Measurements from ENCODE around the gene GALNT12.

GALNT12 gene

DNA sequence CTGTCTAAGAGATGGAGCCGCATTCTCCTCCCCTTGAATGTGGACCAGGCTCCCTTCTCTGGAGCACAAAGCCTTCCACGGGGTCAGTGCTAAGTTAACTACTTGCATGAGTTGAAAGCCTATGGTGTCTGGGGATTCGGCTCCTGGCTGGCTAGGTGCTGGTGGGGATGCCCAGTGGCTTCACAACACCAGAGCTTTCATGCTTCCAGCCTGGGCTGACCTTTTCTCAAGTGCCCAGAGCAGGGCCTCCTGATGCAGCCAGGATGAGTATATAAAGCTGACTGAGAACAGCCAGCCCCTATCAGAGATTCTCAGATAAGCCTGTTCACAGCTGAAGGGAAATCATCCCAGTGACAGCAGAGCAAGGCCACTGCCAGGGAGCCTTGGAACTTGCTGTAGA lies 11.8 kb downstream of the GALNT12 start:
- TF ChIP-seq, protein P1, sequence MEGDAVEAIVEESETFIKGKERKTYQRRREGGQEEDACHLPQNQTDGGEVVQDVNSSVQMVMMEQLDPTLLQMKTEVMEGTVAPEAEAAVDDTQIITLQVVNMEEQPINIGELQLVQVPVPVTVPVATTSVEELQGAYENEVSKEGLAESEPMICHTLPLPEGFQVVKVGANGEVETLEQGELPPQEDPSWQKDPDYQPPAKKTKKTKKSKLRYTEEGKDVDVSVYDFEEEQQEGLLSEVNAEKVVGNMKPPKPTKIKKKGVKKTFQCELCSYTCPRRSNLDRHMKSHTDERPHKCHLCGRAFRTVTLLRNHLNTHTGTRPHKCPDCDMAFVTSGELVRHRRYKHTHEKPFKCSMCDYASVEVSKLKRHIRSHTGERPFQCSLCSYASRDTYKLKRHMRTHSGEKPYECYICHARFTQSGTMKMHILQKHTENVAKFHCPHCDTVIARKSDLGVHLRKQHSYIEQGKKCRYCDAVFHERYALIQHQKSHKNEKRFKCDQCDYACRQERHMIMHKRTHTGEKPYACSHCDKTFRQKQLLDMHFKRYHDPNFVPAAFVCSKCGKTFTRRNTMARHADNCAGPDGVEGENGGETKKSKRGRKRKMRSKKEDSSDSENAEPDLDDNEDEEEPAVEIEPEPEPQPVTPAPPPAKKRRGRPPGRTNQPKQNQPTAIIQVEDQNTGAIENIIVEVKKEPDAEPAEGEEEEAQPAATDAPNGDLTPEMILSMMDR (IDR thresholded peaks at IDR 0.05), result no peak
- no peak overlapping the region for H3K27ac ChIP-seq
- no peak for DNase-seq (ENCODE audit: low spot score)
- H3K4me3 ChIP-seq, result no peak overlapping the region

- Histone ChIP-seq H3K27ac (no peak overlapping the region), H3K4me3 (no peak overlapping the region)
- DNase-seq (ENCODE audit: low spot score), result no peak
- TF ChIP-seq, protein P1 (IDR thresholded peaks at IDR 0.05), result no peak
These were observed 14.4 kb downstream of the GALNT12 start for GRCh38 chr9:98821831-98822230.

- Histone ChIP-seq H3K27ac (no peak overlapping the region), H3K4me3 (no peak overlapping the region)
- DNase-seq (ENCODE audit: low spot score), result no peak
- TF ChIP-seq, protein P1 (IDR thresholded peaks at IDR 0.05), result no peak
These were observed 15.2 kb downstream of the GALNT12 start for GRCh38 chr9:98822661-98823060.

DNA sequence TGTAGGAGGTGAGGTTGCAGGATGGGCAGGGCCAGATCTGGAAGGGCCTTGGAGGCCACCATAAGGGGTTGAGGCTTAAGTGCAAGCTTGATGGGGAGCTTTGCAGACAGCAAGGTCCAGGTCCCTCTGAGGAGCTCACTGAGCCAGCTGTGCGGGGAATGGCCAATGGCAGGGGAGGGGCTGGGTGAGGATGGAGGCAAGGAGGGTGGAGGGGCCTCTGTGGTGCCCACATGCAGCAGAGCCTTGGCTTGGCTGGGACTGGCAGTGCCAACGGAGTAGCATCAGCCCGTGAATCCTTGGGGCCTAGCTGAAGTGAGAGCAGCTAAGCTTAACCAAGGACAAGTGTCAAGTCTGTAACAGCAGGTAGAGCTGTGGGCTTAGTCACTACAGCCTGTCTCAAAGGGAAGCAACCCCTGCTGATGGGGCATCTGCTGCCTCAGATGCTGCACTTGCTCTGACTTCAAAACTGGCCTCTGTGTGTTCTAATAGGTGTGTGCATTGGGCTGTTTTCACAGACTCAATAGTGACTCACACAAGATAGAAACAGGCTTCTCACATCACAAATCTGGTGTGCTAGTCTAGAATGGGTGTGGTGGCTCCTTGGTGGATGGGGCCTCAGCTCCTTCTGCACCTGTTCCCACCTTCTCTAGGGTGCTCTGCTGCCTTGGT lies 16.3 kb downstream of the GALNT12 start:
- Histone ChIP-seq H3K27ac (no peak overlapping the region), H3K4me3 (no peak overlapping the region)
- TF ChIP-seq, protein P1 (IDR thresholded peaks at IDR 0.05), result no peak
- DNase-seq (ENCODE audit: low spot score), result no peak

GRCh38 chr9:98825414-98825813 lies 17.9 kb downstream of the GALNT12 start:
- no peak overlapping the region for H3K27ac ChIP-seq
- no peak for DNase-seq (ENCODE audit: low spot score)
- TF ChIP-seq, protein P1 (IDR thresholded peaks at IDR 0.05), result no peak
- H3K4me3 ChIP-seq, result no peak overlapping the region

- no peak for DNase-seq (ENCODE audit: low spot score)
- Histone ChIP-seq H3K27ac (no peak overlapping the region), H3K4me3 (no peak overlapping the region)
- TF ChIP-seq, protein P1 (IDR thresholded peaks at IDR 0.05), result no peak
These were observed 19.2 kb downstream of the GALNT12 start for GRCh38 chr9:98826716-98827115.

- TF ChIP-seq, protein P1 (IDR thresholded peaks at IDR 0.05), result no peak
- no peak for DNase-seq (ENCODE audit: low spot score)
- no peak overlapping the region for H3K27ac ChIP-seq
- no peak overlapping the region for H3K4me3 ChIP-seq
These were observed 22.3 kb downstream of the GALNT12 start for GRCh38 chr9:98829766-98830165.

All from coronary artery (tissue), 2 donors.